ENCODE results near the gene ZMPSTE24. TPM values are rescaled to one million over a fixed set of nuclear protein-coding genes. Genes with fewer than 3 reads are reported as not detected.

Gene ZMPSTE24
- total and polyA plus RNA-seq, 10 of the 15 experiments (the other 5 are each of a cell fraction or from before 2014, with no cell fraction given): 21.5 to 84.4 (median 43.6) TPM

DNA sequence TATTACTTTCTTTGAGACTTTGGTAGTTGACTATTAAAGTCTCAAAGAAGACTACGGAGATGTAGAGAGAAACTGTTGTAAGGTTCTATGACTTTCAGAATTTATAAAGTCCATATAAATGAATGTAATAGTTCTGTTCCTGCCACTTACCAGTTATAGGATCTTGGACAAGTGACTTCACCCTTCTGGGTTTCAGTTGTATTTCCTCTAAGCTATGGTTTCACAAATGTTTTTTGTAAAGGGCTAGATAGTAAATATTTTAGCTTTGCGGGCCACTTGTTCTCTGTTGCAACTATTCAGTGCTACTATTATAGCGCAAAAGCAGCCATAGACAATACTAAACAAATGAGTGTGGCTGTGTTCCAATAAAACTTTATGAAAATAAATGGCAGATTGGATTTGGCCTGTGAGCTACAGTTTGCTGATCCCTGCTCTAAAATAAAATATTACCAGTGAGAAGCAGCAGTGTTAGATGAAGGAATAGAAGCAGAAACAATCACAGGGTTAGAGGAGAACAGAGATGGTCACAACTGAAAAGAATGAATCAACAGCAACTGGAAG is 14.7 kb downstream of the ZMPSTE24 start (continued):
- TF ChIP-seq, protein P1, sequence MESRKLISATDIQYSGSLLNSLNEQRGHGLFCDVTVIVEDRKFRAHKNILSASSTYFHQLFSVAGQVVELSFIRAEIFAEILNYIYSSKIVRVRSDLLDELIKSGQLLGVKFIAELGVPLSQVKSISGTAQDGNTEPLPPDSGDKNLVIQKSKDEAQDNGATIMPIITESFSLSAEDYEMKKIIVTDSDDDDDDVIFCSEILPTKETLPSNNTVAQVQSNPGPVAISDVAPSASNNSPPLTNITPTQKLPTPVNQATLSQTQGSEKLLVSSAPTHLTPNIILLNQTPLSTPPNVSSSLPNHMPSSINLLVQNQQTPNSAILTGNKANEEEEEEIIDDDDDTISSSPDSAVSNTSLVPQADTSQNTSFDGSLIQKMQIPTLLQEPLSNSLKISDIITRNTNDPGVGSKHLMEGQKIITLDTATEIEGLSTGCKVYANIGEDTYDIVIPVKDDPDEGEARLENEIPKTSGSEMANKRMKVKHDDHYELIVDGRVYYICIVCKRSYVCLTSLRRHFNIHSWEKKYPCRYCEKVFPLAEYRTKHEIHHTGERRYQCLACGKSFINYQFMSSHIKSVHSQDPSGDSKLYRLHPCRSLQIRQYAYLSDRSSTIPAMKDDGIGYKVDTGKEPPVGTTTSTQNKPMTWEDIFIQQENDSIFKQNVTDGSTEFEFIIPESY (IDR thresholded peaks at IDR 0.05): peak; percentile 80; the same call in 1 of the 2 replicates
- TF ChIP-seq EP300 (IDR thresholded peaks at IDR 0.05; ENCODE audit: borderline replicate concordance in 1 of 2, control insufficient read depth in 1 of 2, low read depth in 2 of 2, low read length in 2 of 2) (no peak), RFX5 (IDR thresholded peaks at IDR 0.05; ENCODE audit: low read depth, low read length) (no peak), ZNF217 (IDR thresholded peaks at IDR 0.05) (no peak), STAT3 (IDR thresholded peaks at IDR 0.05; ENCODE audit: low read depth, low read length) (no peak), NFIC (IDR thresholded peaks at IDR 0.05; ENCODE audit: low read depth, low read length) (peak; percentile 24; the same call in 1 of the 2 replicates), RUNX3 (IDR thresholded peaks at IDR 0.05; ENCODE audit: low read length) (peak; percentile 26; the same call in 1 of the 2 replicates), HDAC2 (IDR thresholded peaks at IDR 0.05) (no peak), FOS (IDR thresholded peaks at IDR 0.05; ENCODE audit: borderline replicate concordance, extremely low read depth, insufficient read length) (no peak)
- TF ChIP-seq, protein P2, sequence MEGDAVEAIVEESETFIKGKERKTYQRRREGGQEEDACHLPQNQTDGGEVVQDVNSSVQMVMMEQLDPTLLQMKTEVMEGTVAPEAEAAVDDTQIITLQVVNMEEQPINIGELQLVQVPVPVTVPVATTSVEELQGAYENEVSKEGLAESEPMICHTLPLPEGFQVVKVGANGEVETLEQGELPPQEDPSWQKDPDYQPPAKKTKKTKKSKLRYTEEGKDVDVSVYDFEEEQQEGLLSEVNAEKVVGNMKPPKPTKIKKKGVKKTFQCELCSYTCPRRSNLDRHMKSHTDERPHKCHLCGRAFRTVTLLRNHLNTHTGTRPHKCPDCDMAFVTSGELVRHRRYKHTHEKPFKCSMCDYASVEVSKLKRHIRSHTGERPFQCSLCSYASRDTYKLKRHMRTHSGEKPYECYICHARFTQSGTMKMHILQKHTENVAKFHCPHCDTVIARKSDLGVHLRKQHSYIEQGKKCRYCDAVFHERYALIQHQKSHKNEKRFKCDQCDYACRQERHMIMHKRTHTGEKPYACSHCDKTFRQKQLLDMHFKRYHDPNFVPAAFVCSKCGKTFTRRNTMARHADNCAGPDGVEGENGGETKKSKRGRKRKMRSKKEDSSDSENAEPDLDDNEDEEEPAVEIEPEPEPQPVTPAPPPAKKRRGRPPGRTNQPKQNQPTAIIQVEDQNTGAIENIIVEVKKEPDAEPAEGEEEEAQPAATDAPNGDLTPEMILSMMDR (IDR thresholded peaks at IDR 0.05 in 2 of 3, conservative IDR thresholded peaks at IDR 0.05 in 1 of 3; ENCODE audit: control insufficient read depth in 2 of 3, extremely low read depth in 1 of 3, insufficient read depth in 1 of 3, low read depth in 3 of 3, low read length in 3 of 3): no peak
- TF ChIP-seq, protein P3, sequence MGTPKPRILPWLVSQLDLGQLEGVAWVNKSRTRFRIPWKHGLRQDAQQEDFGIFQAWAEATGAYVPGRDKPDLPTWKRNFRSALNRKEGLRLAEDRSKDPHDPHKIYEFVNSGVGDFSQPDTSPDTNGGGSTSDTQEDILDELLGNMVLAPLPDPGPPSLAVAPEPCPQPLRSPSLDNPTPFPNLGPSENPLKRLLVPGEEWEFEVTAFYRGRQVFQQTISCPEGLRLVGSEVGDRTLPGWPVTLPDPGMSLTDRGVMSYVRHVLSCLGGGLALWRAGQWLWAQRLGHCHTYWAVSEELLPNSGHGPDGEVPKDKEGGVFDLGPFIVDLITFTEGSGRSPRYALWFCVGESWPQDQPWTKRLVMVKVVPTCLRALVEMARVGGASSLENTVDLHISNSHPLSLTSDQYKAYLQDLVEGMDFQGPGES (IDR thresholded peaks at IDR 0.05): no peak
- TF ChIP-seq, protein P4, sequence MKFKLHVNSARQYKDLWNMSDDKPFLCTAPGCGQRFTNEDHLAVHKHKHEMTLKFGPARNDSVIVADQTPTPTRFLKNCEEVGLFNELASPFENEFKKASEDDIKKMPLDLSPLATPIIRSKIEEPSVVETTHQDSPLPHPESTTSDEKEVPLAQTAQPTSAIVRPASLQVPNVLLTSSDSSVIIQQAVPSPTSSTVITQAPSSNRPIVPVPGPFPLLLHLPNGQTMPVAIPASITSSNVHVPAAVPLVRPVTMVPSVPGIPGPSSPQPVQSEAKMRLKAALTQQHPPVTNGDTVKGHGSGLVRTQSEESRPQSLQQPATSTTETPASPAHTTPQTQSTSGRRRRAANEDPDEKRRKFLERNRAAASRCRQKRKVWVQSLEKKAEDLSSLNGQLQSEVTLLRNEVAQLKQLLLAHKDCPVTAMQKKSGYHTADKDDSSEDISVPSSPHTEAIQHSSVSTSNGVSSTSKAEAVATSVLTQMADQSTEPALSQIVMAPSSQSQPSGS (IDR thresholded peaks at IDR 0.05; ENCODE audit: low read length): peak; percentile 40; the same call in 1 of the 2 replicates
- TF ChIP-seq, protein P5, sequence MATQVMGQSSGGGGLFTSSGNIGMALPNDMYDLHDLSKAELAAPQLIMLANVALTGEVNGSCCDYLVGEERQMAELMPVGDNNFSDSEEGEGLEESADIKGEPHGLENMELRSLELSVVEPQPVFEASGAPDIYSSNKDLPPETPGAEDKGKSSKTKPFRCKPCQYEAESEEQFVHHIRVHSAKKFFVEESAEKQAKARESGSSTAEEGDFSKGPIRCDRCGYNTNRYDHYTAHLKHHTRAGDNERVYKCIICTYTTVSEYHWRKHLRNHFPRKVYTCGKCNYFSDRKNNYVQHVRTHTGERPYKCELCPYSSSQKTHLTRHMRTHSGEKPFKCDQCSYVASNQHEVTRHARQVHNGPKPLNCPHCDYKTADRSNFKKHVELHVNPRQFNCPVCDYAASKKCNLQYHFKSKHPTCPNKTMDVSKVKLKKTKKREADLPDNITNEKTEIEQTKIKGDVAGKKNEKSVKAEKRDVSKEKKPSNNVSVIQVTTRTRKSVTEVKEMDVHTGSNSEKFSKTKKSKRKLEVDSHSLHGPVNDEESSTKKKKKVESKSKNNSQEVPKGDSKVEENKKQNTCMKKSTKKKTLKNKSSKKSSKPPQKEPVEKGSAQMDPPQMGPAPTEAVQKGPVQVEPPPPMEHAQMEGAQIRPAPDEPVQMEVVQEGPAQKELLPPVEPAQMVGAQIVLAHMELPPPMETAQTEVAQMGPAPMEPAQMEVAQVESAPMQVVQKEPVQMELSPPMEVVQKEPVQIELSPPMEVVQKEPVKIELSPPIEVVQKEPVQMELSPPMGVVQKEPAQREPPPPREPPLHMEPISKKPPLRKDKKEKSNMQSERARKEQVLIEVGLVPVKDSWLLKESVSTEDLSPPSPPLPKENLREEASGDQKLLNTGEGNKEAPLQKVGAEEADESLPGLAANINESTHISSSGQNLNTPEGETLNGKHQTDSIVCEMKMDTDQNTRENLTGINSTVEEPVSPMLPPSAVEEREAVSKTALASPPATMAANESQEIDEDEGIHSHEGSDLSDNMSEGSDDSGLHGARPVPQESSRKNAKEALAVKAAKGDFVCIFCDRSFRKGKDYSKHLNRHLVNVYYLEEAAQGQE (IDR thresholded peaks at IDR 0.05; ENCODE audit: low read depth, low read length): no peak
